HFF-Myc (cell line): ENCODE results near the gene FRAT2.
"Not testable (repeated sequence)": the region's sequence is repeated elsewhere in the genome, so short reads cannot be mapped to it uniquely, and the experiment has no call there.

Experiments used
- DNase-seq: peaks from one replicate; pipeline ENCODE4 v3.0.0-alpha.2; 2011; ENCODE audit warnings: low read depth; ENCODE audit errors: extremely low read depth
- H3K4me3 ChIP-seq: replicated peaks from 2 replicates; pipeline ENCODE4 v1.5.1; 2011; ENCODE audit warnings: low read depth, mild to moderate bottlenecking, control low read depth, low read length
- TF ChIP-seq, protein P1 (sequence below): IDR thresholded peaks from 2 replicates; pipeline ENCODE4 v1.5.1; 2012; ENCODE audit warnings: mild to moderate bottlenecking, low read depth, low read length, control low read depth; ENCODE audit errors: missing control alignments

Gene FRAT2

DNA sequence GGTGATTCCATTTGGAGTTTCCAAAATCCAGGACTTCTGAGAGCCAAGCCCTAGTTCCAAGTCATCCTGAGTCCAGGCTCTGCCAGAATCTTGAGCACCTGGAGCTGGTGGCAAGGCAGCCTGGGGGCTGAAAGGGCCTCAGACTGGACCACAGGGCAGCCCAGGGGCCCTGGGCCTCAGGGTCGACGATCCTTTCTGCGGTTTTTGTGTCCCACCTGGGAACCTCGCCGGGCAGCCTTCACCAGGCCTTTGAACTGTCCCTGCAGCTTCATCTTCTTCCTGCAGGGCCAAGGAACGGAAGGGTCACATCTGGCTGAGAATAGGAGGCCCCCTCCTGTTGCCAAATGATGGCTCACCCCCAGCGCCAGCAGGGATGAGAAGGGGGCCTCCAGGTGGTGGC is 22.4 kb upstream of the FRAT2 start:
- TF ChIP-seq, protein P1, sequence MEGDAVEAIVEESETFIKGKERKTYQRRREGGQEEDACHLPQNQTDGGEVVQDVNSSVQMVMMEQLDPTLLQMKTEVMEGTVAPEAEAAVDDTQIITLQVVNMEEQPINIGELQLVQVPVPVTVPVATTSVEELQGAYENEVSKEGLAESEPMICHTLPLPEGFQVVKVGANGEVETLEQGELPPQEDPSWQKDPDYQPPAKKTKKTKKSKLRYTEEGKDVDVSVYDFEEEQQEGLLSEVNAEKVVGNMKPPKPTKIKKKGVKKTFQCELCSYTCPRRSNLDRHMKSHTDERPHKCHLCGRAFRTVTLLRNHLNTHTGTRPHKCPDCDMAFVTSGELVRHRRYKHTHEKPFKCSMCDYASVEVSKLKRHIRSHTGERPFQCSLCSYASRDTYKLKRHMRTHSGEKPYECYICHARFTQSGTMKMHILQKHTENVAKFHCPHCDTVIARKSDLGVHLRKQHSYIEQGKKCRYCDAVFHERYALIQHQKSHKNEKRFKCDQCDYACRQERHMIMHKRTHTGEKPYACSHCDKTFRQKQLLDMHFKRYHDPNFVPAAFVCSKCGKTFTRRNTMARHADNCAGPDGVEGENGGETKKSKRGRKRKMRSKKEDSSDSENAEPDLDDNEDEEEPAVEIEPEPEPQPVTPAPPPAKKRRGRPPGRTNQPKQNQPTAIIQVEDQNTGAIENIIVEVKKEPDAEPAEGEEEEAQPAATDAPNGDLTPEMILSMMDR, result no peak
- no peak overlapping the region for H3K4me3 ChIP-seq
- no peak for DNase-seq

- TF ChIP-seq, protein P1, result peak; percentile 12
- DNase-seq, result peak; percentile 61
Observed at GRCh38 chr10:97356318-97356914, 21.9 kb upstream of the FRAT2 start.

GRCh38 chr10:97355571-97355975 is 21.0 kb upstream of the FRAT2 start:
- no peak for DNase-seq
- TF ChIP-seq, protein P1, result peak; percentile 26
- no peak overlapping the region for H3K4me3 ChIP-seq

More at GRCh38 chr10:97356318-97356914, 21.9 kb upstream of the FRAT2 start:
- H3K4me3 ChIP-seq, result no peak overlapping the region

DNA sequence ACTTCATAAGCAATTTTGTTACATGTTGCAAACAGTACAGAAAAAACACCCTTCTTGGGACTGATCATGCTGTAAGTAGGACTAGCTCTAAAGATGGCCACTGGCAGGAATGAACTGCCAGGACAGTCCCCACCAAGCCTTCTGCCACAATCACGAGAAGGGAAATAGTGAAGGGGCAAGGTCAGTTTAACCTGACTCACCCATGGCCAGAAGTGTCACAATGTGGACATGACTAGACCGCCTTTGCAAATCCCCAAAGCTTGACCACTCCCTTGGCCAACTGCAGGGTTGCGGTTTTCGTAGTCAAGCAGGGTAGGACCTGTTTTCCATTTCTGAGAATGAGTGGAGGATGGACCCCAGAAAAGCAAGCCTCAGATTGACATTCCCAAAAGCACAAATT is 19.4 kb upstream of the FRAT2 start:
- TF ChIP-seq, protein P1, result no peak
- DNase-seq, result no peak
- no peak overlapping the region for H3K4me3 ChIP-seq

GRCh38 chr10:97349752-97350513 is 15.4 kb upstream of the FRAT2 start:
- no peak for DNase-seq
- TF ChIP-seq, protein P1, result no peak
- no peak overlapping the region for H3K4me3 ChIP-seq

- no peak overlapping the region for H3K4me3 ChIP-seq
- no peak for DNase-seq
- TF ChIP-seq, protein P1, result no peak
Observed at GRCh38 chr10:97347317-97347716, 12.8 kb upstream of the FRAT2 start.

DNA sequence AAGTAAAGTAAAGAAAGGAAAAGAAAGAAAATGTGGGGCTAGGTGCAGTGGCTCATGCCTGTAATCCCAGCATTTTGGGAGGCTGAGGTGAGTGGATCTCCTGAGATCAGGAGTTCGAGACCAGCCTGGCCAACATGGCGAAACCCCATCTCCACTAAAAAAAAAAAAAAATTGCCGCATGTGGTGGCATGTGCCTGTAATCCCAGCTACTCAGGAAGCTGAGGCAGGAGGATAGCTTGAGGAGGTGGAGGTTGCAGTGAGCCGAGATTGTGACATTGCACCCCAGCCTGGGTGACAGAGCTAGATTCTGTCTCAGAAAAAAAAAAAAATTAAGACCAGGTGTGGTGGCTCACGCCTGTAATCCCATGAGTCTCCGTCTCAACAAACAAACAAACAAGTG is 9.1 kb upstream of the FRAT2 start:
- H3K4me3 ChIP-seq, DNase-seq: not testable (repeated sequence)
